ENCODE results near the gene DUSP9.

DNA sequence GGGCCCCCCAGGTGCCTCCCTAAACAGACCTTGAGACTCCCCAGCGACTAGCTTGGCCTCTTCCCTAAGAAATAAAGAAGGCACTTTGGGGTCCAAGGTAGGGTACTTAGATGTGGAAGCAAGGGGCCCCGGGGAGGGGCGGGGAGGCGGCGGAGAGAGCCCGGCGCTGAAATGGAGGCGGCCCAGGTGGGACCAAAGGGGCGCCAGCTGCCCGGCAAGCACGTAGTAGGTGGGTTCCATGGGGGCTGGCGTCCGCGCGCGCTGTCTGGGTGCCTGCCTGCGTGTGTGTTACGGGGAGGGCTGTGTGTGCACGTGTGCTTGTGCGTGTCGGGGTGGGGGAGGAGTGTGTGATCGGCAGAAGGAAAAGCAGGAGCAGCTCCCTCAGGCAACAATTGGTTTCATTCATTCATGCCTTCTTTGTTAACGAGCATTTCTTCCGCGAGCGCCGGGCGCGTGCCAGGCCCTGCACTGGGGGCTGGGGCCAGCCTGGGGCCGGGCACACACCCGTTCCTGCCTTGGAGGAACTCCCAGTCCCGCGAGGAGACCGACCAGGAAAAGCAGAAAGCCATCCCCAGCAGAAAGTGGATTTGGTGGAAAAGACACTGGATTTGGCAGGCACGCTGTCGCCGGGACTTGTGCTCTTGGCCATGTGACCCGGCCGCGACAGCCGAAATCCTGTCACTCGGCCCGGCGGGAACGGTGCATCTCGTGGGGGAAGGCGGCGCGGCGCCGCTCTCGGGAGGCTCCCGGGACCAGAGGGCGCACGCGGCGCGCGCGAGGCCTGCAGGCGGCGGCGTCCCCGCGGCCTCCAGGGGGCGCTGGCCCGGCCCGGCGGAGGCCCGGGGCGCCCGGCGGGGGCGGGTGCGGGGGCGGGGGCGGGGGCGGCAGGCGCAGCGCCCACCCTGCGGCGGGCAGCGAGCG is 3.3 kb upstream of the DUSP9 start:
- TF ChIP-seq, protein P1, sequence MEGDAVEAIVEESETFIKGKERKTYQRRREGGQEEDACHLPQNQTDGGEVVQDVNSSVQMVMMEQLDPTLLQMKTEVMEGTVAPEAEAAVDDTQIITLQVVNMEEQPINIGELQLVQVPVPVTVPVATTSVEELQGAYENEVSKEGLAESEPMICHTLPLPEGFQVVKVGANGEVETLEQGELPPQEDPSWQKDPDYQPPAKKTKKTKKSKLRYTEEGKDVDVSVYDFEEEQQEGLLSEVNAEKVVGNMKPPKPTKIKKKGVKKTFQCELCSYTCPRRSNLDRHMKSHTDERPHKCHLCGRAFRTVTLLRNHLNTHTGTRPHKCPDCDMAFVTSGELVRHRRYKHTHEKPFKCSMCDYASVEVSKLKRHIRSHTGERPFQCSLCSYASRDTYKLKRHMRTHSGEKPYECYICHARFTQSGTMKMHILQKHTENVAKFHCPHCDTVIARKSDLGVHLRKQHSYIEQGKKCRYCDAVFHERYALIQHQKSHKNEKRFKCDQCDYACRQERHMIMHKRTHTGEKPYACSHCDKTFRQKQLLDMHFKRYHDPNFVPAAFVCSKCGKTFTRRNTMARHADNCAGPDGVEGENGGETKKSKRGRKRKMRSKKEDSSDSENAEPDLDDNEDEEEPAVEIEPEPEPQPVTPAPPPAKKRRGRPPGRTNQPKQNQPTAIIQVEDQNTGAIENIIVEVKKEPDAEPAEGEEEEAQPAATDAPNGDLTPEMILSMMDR (IDR thresholded peaks at IDR 0.05) = peak; percentile 16
- TF ChIP-seq EZH2 (IDR thresholded peaks at IDR 0.05) = peak; percentile 94
